Measurements from ENCODE around the gene DNAH12. TPM values are rescaled to one million over a fixed set of nuclear protein-coding genes. Genes with fewer than 3 reads are reported as not detected.
"Not testable (repeated sequence)": the region's sequence is repeated elsewhere in the genome, so short reads cannot be mapped to it uniquely, and the experiment has no call there.

Gene DNAH12
- total RNA-seq, 1 donor from 2014 or later: 0.22 TPM

- intact Hi-C loops (cut with DNase I): no loop called here
- no peak for DNase-seq (ENCODE audit: low spot score)
These were observed 1.6 kb upstream of the DNAH12 start for GRCh38 chr3:57545636-57546268.

- intact Hi-C loops (cut with DNase I): no loop called here
These were observed 5.7 kb downstream of the DNAH12 start for GRCh38 chr3:57538465-57538864.

GRCh38 chr3:57530071-57530608 is 14.0 kb downstream of the DNAH12 start:
- intact Hi-C loops (cut with DNase I): no loop called here
- DNase-seq (ENCODE audit: low spot score): no peak

More at GRCh38 chr3:57538465-57538864, 5.7 kb downstream of the DNAH12 start:
- no peak for DNase-seq (ENCODE audit: low spot score)

- no peak for DNase-seq (ENCODE audit: low spot score)
- intact Hi-C loops (cut with DNase I): no loop called here
These were observed 25.7 kb downstream of the DNAH12 start for GRCh38 chr3:57518276-57518915.

- intact Hi-C loops (cut with DNase I): no loop called here
- DNase-seq (ENCODE audit: low spot score): no peak
These were observed 32.0 kb downstream of the DNAH12 start for GRCh38 chr3:57512166-57512565.

- intact Hi-C loops (cut with DNase I): no loop called here
- no peak for DNase-seq (ENCODE audit: low spot score)
These were observed 38.2 kb downstream of the DNAH12 start for GRCh38 chr3:57505901-57506300.

GRCh38 chr3:57500506-57500905 is 43.6 kb downstream of the DNAH12 start:
- intact Hi-C loops (cut with DNase I): no loop called here
- DNase-seq (ENCODE audit: low spot score): no peak

- intact Hi-C loops (cut with DNase I): no loop called here
- DNase-seq (ENCODE audit: low spot score): no peak
These were observed 46.2 kb downstream of the DNAH12 start for GRCh38 chr3:57497904-57498303.

GRCh38 chr3:57484563-57484962 is 59.6 kb downstream of the DNAH12 start:
- DNase-seq (ENCODE audit: low spot score): no peak
- intact Hi-C loops (cut with DNase I): no loop called here

- intact Hi-C loops (cut with DNase I); DNase-seq (ENCODE audit: low spot score): not testable (repeated sequence)
These were observed 67.0 kb downstream of the DNAH12 start for GRCh38 chr3:57477193-57477592.

GRCh38 chr3:57464801-57465200 is 79.3 kb downstream of the DNAH12 start:
- intact Hi-C loops (cut with DNase I): no loop called here
- no peak for DNase-seq (ENCODE audit: low spot score)

- intact Hi-C loops (cut with DNase I): no loop called here
- no peak for DNase-seq (ENCODE audit: low spot score)
These were observed 80.1 kb downstream of the DNAH12 start for GRCh38 chr3:57464011-57464410.

GRCh38 chr3:57451150-57451846 is 92.8 kb downstream of the DNAH12 start:
- no peak for DNase-seq (ENCODE audit: low spot score)
- intact Hi-C loops (cut with DNase I): no loop called here

GRCh38 chr3:57449276-57449847 is 94.8 kb downstream of the DNAH12 start:
- DNase-seq (ENCODE audit: low spot score); intact Hi-C loops (cut with DNase I): not testable (repeated sequence)

GRCh38 chr3:57448489-57448888 is 95.7 kb downstream of the DNAH12 start:
- intact Hi-C loops (cut with DNase I): not testable (repeated sequence)

GRCh38 chr3:57446318-57446841 is 97.8 kb downstream of the DNAH12 start:
- intact Hi-C loops (cut with DNase I): no loop called here
- no peak for DNase-seq (ENCODE audit: low spot score)

More at GRCh38 chr3:57448489-57448888, 95.7 kb downstream of the DNAH12 start:
- not testable (repeated sequence) for DNase-seq (ENCODE audit: low spot score)

GRCh38 chr3:57444469-57444868 is 99.7 kb downstream of the DNAH12 start:
- intact Hi-C loops (cut with DNase I): no loop called here
- DNase-seq (ENCODE audit: low spot score): no peak

GRCh38 chr3:57440144-57440543 is 104.0 kb downstream of the DNAH12 start:
- DNase-seq (ENCODE audit: low spot score); intact Hi-C loops (cut with DNase I): not testable (repeated sequence)

- intact Hi-C loops (cut with DNase I); DNase-seq (ENCODE audit: low spot score): not testable (repeated sequence)
These were observed 105.7 kb downstream of the DNAH12 start for GRCh38 chr3:57438460-57438859.

- intact Hi-C loops (cut with DNase I): no loop called here
- DNase-seq (ENCODE audit: low spot score): no peak
These were observed 107.9 kb downstream of the DNAH12 start for GRCh38 chr3:57436195-57436761.

Measured in cardiac septum (tissue), 1 donor.